Osteocyte (in vitro differentiated cells): ENCODE measurements around the gene MMP26. TPM values are rescaled to one million over a fixed set of nuclear protein-coding genes. Genes with fewer than 3 reads are reported as not detected.

Source experiments
- DNase-seq: peaks from one replicate; pipeline ENCODE4 v3.0.0; 2021; ENCODE audit warnings: mixed read lengths; ENCODE audit not compliant: unreplicated experiment; ENCODE audit errors: extremely low spot score
- H3K27ac Mint-ChIP-seq: one replicate; pipeline ENCODE4 v1.8.0; 2021; ENCODE audit warnings: mild to moderate bottlenecking, mixed read lengths; ENCODE audit not compliant: unreplicated experiment
- H3K27me3 Mint-ChIP-seq: one replicate; pipeline ENCODE4 v1.8.0; 2021; ENCODE audit warnings: mixed read lengths; ENCODE audit not compliant: unreplicated experiment
- H3K36me3 Mint-ChIP-seq: one replicate; pipeline ENCODE4 v1.8.0; 2021; ENCODE audit warnings: mixed read lengths; ENCODE audit not compliant: unreplicated experiment
- H3K4me1 Mint-ChIP-seq: one replicate; pipeline ENCODE4 v1.8.0; 2021; ENCODE audit warnings: mixed read lengths; ENCODE audit not compliant: unreplicated experiment
- H3K4me3 Mint-ChIP-seq: one replicate; pipeline ENCODE4 v1.8.0; 2021; ENCODE audit warnings: mild to moderate bottlenecking, moderate library complexity, mixed read lengths; ENCODE audit not compliant: unreplicated experiment
- H3K9me3 Mint-ChIP-seq: one replicate; pipeline ENCODE4 v1.8.0; 2021; ENCODE audit warnings: mixed read lengths; ENCODE audit not compliant: unreplicated experiment
- long read RNA-seq: library from polyadenylated mRNA; unstranded; transcript quantifications from one replicate; pipeline ENCODE4 v2.0.0, GENCODE V29; 2021
- total RNA-seq: library from RNA; stranded (reverse); gene quantifications from 2 replicates; pipeline ENCODE4 v1.2.1, GENCODE V29; 2021
- TF ChIP-seq, protein P1 (sequence below): fragments of 200-600 bp; sonication (generic); IDR thresholded peaks from 2 replicates; pipeline ENCODE4 v1.5.0; 2021; ENCODE audit warnings: antibody characterized with exemption, mild to moderate bottlenecking, moderate library complexity

The MMP26 gene
- total RNA-seq = not detected in 2 replicates
- long read RNA-seq = 0 reads

GRCh38 chr11:4704054-4704789 is at the start of gene MMP26:
Gene MMP26 (plus strand): TSS chr11:4704784.
- H3K27me3 Mint-ChIP-seq = peaks cover 33% of the 10 kb centered on the region
- no peak for DNase-seq
- no peaks in the 10 kb centered on the region for H3K36me3 Mint-ChIP-seq
- H3K9me3 Mint-ChIP-seq = no peaks in the 10 kb centered on the region
- no peak within 1 kb of the TSS for H3K4me3 Mint-ChIP-seq
- no peak within 1 kb of the TSS for H3K27ac Mint-ChIP-seq
- no peaks in the 10 kb centered on the region for H3K4me1 Mint-ChIP-seq
- TF ChIP-seq, protein P1, sequence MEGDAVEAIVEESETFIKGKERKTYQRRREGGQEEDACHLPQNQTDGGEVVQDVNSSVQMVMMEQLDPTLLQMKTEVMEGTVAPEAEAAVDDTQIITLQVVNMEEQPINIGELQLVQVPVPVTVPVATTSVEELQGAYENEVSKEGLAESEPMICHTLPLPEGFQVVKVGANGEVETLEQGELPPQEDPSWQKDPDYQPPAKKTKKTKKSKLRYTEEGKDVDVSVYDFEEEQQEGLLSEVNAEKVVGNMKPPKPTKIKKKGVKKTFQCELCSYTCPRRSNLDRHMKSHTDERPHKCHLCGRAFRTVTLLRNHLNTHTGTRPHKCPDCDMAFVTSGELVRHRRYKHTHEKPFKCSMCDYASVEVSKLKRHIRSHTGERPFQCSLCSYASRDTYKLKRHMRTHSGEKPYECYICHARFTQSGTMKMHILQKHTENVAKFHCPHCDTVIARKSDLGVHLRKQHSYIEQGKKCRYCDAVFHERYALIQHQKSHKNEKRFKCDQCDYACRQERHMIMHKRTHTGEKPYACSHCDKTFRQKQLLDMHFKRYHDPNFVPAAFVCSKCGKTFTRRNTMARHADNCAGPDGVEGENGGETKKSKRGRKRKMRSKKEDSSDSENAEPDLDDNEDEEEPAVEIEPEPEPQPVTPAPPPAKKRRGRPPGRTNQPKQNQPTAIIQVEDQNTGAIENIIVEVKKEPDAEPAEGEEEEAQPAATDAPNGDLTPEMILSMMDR = no peak

DNA sequence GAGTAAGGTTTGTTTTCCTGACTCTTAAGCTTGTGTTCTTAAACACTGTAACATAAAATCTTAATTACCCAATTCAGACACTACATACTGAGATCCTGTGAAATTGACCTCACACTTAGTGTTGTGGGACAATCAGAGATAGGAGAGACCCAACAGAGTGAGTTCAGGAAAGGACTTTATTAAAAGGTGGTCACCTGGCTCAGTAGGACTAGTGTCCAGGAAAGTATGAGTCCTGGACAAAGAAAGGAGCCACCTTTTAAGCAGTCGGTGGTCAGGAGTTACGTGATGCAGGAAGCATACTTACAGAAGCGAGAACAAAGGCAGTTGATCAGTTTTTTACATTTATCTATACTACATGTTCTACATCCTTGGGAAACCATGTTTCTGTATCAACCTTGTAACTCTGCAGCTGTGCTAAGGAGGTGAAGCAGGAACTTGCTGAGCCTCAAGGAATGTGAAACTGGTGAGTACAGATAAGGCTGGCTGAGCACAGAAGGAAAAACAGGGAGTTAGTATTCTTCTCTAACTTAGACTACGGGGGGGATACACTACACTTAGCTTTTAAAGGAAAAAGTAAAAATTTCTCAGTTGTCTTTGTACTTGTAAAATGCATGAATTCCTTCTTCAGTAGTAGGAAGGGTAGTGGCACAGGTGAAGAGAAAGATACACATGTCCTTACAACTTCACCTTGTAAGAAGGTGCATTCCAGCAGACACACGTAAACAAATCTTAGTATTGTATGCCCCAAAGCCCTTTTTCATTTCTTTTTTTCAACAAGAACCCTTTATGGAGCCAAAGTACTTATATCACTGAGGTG is 45.7 kb upstream of the MMP26 start:
- H3K27ac Mint-ChIP-seq = no peak overlapping the region
- H3K4me1 Mint-ChIP-seq = peaks cover 9% of the 10 kb centered on the region
- H3K27me3 Mint-ChIP-seq = no peaks in the 10 kb centered on the region
- H3K4me3 Mint-ChIP-seq = no peak overlapping the region
- H3K9me3 Mint-ChIP-seq = no peaks in the 10 kb centered on the region
- no peak for DNase-seq
- TF ChIP-seq, protein P1 = no peak
- H3K36me3 Mint-ChIP-seq = no peaks in the 10 kb centered on the region

GRCh38 chr11:4662876-4663275 is 41.7 kb upstream of the MMP26 start:
- Mint-ChIP-seq H3K4me1 (peaks cover 32% of the 10 kb centered on the region), H3K9me3 (no peaks in the 10 kb centered on the region), H3K36me3 (no peaks in the 10 kb centered on the region), H3K27ac (no peak overlapping the region), H3K27me3 (no peaks in the 10 kb centered on the region), H3K4me3 (no peak overlapping the region)
- DNase-seq = no peak
- TF ChIP-seq, protein P1 = no peak

- DNase-seq = no peak
- Mint-ChIP-seq H3K9me3 (no peaks in the 10 kb centered on the region), H3K36me3 (no peaks in the 10 kb centered on the region), H3K4me3 (no peak overlapping the region), H3K4me1 (peaks cover 30% of the 10 kb centered on the region), H3K27me3 (no peaks in the 10 kb centered on the region), H3K27ac (peak overlapping the region; percentile 68)
- TF ChIP-seq, protein P1 = no peak
Observed at GRCh38 chr11:4664183-4664582, 40.4 kb upstream of the MMP26 start.

DNA sequence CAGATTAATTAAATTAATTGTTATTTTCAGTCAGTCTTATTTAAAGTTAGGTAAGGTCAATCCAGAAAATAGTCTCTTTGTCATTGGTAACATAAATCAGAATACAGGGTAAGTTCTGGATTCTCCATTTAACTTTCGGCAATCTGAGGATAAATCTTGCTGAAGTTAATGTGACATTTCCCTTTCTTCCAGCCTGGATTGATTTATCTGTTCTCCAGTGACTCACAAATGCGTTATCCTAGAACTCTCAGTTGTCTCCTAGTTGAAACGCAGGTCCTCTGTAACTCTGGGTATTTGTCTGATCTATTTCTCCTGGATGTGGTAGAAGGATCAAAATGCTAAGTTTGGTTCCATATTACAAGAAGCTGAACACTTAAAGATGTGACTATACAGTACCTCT is 39.8 kb upstream of the MMP26 start:
- no peaks in the 10 kb centered on the region for H3K36me3 Mint-ChIP-seq
- TF ChIP-seq, protein P1 = no peak
- peaks cover 36% of the 10 kb centered on the region for H3K4me1 Mint-ChIP-seq
- peak overlapping the region; percentile 68 for H3K27ac Mint-ChIP-seq
- DNase-seq = no peak
- H3K27me3 Mint-ChIP-seq = no peaks in the 10 kb centered on the region
- no peak overlapping the region for H3K4me3 Mint-ChIP-seq
- H3K9me3 Mint-ChIP-seq = no peaks in the 10 kb centered on the region
